HCT116 (cell line): Measurements from ENCODE around the gene FDXACB1. TPM values are rescaled to one million over a fixed set of nuclear protein-coding genes. Genes with fewer than 3 reads are reported as not detected.

Experiments
- ATAC-seq: fragments of 200-7000 bp; cut with Tn5 transposase; 2 replicates; pipeline ENCODE4 v1.9.1; 2020; ENCODE audit warnings: mild to moderate bottlenecking, moderate library complexity
- BruUV-seq: library from RNA; stranded (reverse); fragments of 400-500 nt; replicated peaks from 2 replicates; lab custom pipeline; 2021; lab: Mats Ljungman, UMichigan
- CTCF ChIA-PET: fragments of 300-600 bp; sonication (Branson Sonifier 250); formaldehyde crosslinking; loops from one replicate; lab custom pipeline; 2021; ENCODE audit warnings: antibody characterized with exemption; lab: Charles Lee
- POLR2A ChIA-PET: fragments of 300-600, 350-600 bp; sonication (Branson Sonifier 250); formaldehyde crosslinking; loops from one replicate; lab custom pipeline; 2021; ENCODE audit warnings: antibody characterized with exemption; lab: Charles Lee
- RAD21 ChIA-PET, 2 experiments: fragments of 300-600 bp; sonication (Branson Sonifier 250); formaldehyde crosslinking; loops; one replicate each; lab custom pipeline; 2023; ENCODE audit warnings: low total read pairs in 2 of 2; ENCODE audit not compliant: uncharacterized antibody in 2 of 2, unreplicated experiment in 2 of 2, low non-redundant PET in 1 of 2; lab: Charles Lee
- DNase-seq: peaks from one replicate; pipeline ENCODE4 v3.0.0-alpha.2; 2010; ENCODE audit warnings: low read depth, low spot score
- H2AFZ ChIP-seq: fragments of 200-600 bp; shearing (Covaris generic), sonication (generic); 2 replicates; pipeline ENCODE4 v1.6.1; 2017; ENCODE audit warnings: low read depth, mixed run types, mixed read lengths, antibody characterized with exemption, low read length; ENCODE audit not compliant: poor library complexity, severe bottlenecking
- H3K27ac ChIP-seq: 2 replicates; pipeline ENCODE4 v1.5.1; 2012; ENCODE audit warnings: low read depth, low read length
- H3K27me3 ChIP-seq: fragments of 200-600 bp; sonication (generic); 2 replicates; pipeline ENCODE4 v1.6.1; 2016; ENCODE audit warnings: mixed run types, low read length, mixed read lengths; ENCODE audit not compliant: insufficient read depth
- H3K36me3 ChIP-seq, 2 experiments: fragments of 200-500 bp in 1 of 2; fragments of 200-600 bp in 1 of 2; sonication (Bioruptor generic) in 1 of 2; sonication (generic) in 1 of 2; 2 replicates each; pipeline versions ENCODE4 v1.5.1 to v1.6.1; 2014 to 2016; ENCODE audit warnings: low read length in 2 of 2, inconsistent platforms in 1 of 2, mixed read lengths in 1 of 2, mixed run types in 1 of 2; ENCODE audit not compliant: insufficient read depth in 2 of 2, control insufficient read depth in 1 of 2
- H3K4me1 ChIP-seq, 2 experiments: fragments of 200-600 bp in 1 of 2; sonication (generic) in 1 of 2; 2 replicates each; pipeline versions ENCODE4 v1.5.1 to v1.6.1; 2012 to 2017; ENCODE audit warnings: low read length in 2 of 2, inconsistent platforms in 1 of 2, mild to moderate bottlenecking in 1 of 2, mixed read lengths in 1 of 2, mixed run types in 1 of 2, moderate library complexity in 1 of 2; ENCODE audit not compliant: insufficient read depth in 2 of 2, control insufficient read depth in 1 of 2
- H3K4me2 ChIP-seq: fragments of 200-600 bp; sonication (generic); 2 replicates; pipeline ENCODE4 v1.6.1; 2017; ENCODE audit warnings: mixed run types, low read length, mixed read lengths
- H3K4me3 ChIP-seq, 2 experiments: fragments of 200-600 bp in 1 of 2; sonication (generic) in 1 of 2; replicated peaks in 1 of 2; 2 replicates each; pipeline ENCODE4 v1.5.1; 2011 to 2016; ENCODE audit warnings: low read length in 2 of 2, control low read depth in 1 of 2, low read depth in 1 of 2, mild to moderate bottlenecking in 1 of 2, mixed read lengths in 1 of 2, mixed run types in 1 of 2
- H3K79me2 ChIP-seq: fragments of 200-600 bp; sonication (generic); 2 replicates; pipeline ENCODE4 v1.6.1; 2017; ENCODE audit warnings: mild to moderate bottlenecking, mixed run types, low read length, moderate library complexity, mixed read lengths; ENCODE audit not compliant: insufficient read depth
- H3K9ac ChIP-seq: fragments of 200-600 bp; sonication (generic); 2 replicates; pipeline ENCODE4 v1.6.1; 2016; ENCODE audit warnings: low read length, mixed read lengths
- H3K9me2 ChIP-seq: fragments of 200-600 bp; sonication (generic), shearing (Covaris generic); 2 replicates; pipeline ENCODE4 v1.6.1; 2017; ENCODE audit warnings: mixed run types, mild to moderate bottlenecking, moderate library complexity; ENCODE audit not compliant: insufficient read depth
- H3K9me3 ChIP-seq, 2 experiments: fragments of 200-500 bp in 1 of 2; fragments of 200-600 bp in 1 of 2; sonication (Bioruptor generic) in 1 of 2; sonication (generic) in 1 of 2; 2 replicates each; pipeline ENCODE4 v1.6.1; 2014 to 2017; ENCODE audit warnings: low read length in 2 of 2, mixed read lengths in 2 of 2, inconsistent platforms in 1 of 2, low read depth in 1 of 2, mild to moderate bottlenecking in 1 of 2, mixed run types in 1 of 2, moderate library complexity in 1 of 2; ENCODE audit not compliant: control insufficient read depth in 1 of 2, insufficient read depth in 1 of 2
- H4K20me1 ChIP-seq: fragments of 200-600 bp; sonication (generic), shearing (Covaris generic); 2 replicates; pipeline ENCODE4 v1.6.1; 2017; ENCODE audit warnings: mixed run types, mild to moderate bottlenecking, moderate library complexity; ENCODE audit not compliant: insufficient read depth
- CBX3 ChIP-seq: IDR thresholded peaks from 2 replicates; pipeline ENCODE4 v1.6.1; 2012; ENCODE audit warnings: low read depth
- EGR1 ChIP-seq: IDR thresholded peaks from 2 replicates; pipeline ENCODE4 v1.6.1; 2012; ENCODE audit warnings: low read depth
- JUND ChIP-seq: IDR thresholded peaks from 2 replicates; pipeline ENCODE4 v1.6.1; 2012
- POLR2AphosphoS5 ChIP-seq: IDR thresholded peaks from 2 replicates; pipeline ENCODE4 v1.6.1; 2011; ENCODE audit warnings: mild to moderate bottlenecking, low read depth, low read length, moderate library complexity
- SP1 ChIP-seq: IDR thresholded peaks from 2 replicates; pipeline ENCODE4 v1.6.1; 2012; ENCODE audit warnings: low read depth
- SRF ChIP-seq: IDR thresholded peaks from 2 replicates; pipeline ENCODE4 v1.6.1; 2012; ENCODE audit warnings: low read depth
- YY1 ChIP-seq: IDR thresholded peaks from 2 replicates; pipeline ENCODE4 v1.6.1; 2011; ENCODE audit warnings: low read length, low read depth, moderate library complexity, mild to moderate bottlenecking; ENCODE audit not compliant: insufficient replicate concordance; ENCODE audit errors: extremely low read depth
- ZFX ChIP-seq: fragments of 450-650 bp; IDR thresholded peaks from 2 replicates; pipeline ENCODE4 v1.6.1; 2017
- intact Hi-C: fragments of 100-400 bp; cut with micrococcal nuclease; formaldehyde crosslinking; loops from 2 replicates; pipeline ENCODE4 v1.10.0; 2022
- total RNA-seq: library from RNA; stranded (reverse); gene quantifications from one replicate; pipeline ENCODE4 v1.2.1, GENCODE V29; 2021; ENCODE audit not compliant: unreplicated experiment
- TF ChIP-seq, protein P1 (sequence below): IDR thresholded peaks from 2 replicates; pipeline ENCODE4 v1.6.1; 2012
- TF ChIP-seq, protein P2 (sequence below), 3 experiments: fragments of 200-600 bp in 1 of 3; sonication (generic) in 1 of 3; IDR thresholded peaks in 2 of 3; conservative IDR thresholded peaks in 1 of 3; 2 replicates each; pipeline ENCODE4 v1.5.1; 2012 to 2017; ENCODE audit warnings: low read depth in 2 of 3, low read length in 2 of 3, antibody characterized with exemption in 1 of 3, borderline replicate concordance in 1 of 3, control low read depth in 1 of 3, mild to moderate bottlenecking in 1 of 3, mixed read lengths in 1 of 3, mixed run types in 1 of 3, moderate library complexity in 1 of 3; ENCODE audit not compliant: insufficient read depth in 1 of 3
- TF ChIP-seq, protein P3 (sequence below): IDR thresholded peaks from 2 replicates; pipeline ENCODE4 v1.6.1; 2012; ENCODE audit warnings: low read depth
- TF ChIP-seq, protein P4 (sequence below): IDR thresholded peaks from 2 replicates; pipeline ENCODE4 v1.6.1; 2011; ENCODE audit warnings: mild to moderate bottlenecking, low read length, moderate library complexity; ENCODE audit not compliant: insufficient replicate concordance; ENCODE audit errors: extremely low read depth

Gene FDXACB1
- total RNA-seq, 1 experiment from 2014 or later, result 3.8 TPM

GRCh38 chr11:111908639-111909305 is 29.8 kb upstream of the FDXACB1 start:
- H3K36me3 ChIP-seq, result no peaks in the 10 kb centered on the region
- H3K9me3 ChIP-seq, result no peaks in the 10 kb centered on the region
- H3K4me2 ChIP-seq, result no peak overlapping the region
- no peaks in the 10 kb centered on the region for H3K9me2 ChIP-seq
- no peak overlapping the region for H3K9ac ChIP-seq
- BruUV-seq, result no TSS peak
- no peak for ATAC-seq
- no peaks in the 10 kb centered on the region; a peak in 1 of 4 replicates for H3K4me1 ChIP-seq
- H3K27me3 ChIP-seq, result 0 out of 2 replicates have a peak, but pooled peaks cover 4% of the 10 kb centered on the region
- no peak for DNase-seq
- intact Hi-C loops, result no loop called here
- H2AFZ ChIP-seq, result no peak overlapping the region
- no peaks in the 10 kb centered on the region for H3K79me2 ChIP-seq
- no peak overlapping the region for H3K27ac ChIP-seq
- no peak overlapping the region for H3K4me3 ChIP-seq
- RAD21 ChIA-PET, result no interaction called here
- no peaks in the 10 kb centered on the region for H4K20me1 ChIP-seq
- no peak for TF ChIP-seq ZFX
- POLR2A ChIA-PET, result no interaction called here
- CTCF ChIA-PET, result no interaction called here

DNA sequence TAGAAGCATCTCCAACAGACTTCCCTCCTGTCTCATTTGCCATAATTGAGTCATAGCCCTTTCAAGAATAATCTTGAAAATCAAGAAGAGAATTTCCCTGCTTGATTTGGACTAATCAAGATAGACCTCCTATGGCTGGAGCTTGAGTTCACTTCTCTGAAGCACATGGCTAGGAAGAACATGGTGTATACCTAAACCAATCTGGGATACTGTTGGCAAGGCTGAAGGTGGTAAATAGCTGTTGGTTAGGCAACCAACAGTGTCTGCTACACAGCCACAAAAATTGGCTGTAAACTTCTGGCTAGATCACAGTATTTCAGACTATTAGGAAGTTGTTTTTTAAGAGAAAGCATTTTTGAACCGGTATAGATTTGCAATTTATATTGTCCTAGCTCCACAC is 27.7 kb upstream of the FDXACB1 start:
- Histone ChIP-seq H2AFZ (no peak overlapping the region), H3K79me2 (no peaks in the 10 kb centered on the region), H4K20me1 (no peaks in the 10 kb centered on the region), H3K9me3 (no peaks in the 10 kb centered on the region), H3K27ac (no peak overlapping the region), H3K36me3 (no peaks in the 10 kb centered on the region), H3K4me3 (no peak overlapping the region), H3K9ac (no peak overlapping the region), H3K4me1 (no peaks in the 10 kb centered on the region), H3K27me3 (0 out of 2 replicates have a peak, but pooled peaks cover 4% of the 10 kb centered on the region), H3K9me2 (no peaks in the 10 kb centered on the region), H3K4me2 (no peak overlapping the region)
- POLR2A ChIA-PET, result no interaction called here
- BruUV-seq, result no TSS peak
- ATAC-seq (no peak), DNase-seq (no peak)
- CTCF ChIA-PET, result no interaction called here
- intact Hi-C loops, result no loop called here
- RAD21 ChIA-PET, result no interaction called here
- TF ChIP-seq POLR2AphosphoS5, result no peak
- TF ChIP-seq, protein P1, sequence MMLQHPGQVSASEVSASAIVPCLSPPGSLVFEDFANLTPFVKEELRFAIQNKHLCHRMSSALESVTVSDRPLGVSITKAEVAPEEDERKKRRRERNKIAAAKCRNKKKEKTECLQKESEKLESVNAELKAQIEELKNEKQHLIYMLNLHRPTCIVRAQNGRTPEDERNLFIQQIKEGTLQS, result no peak
- no peak for TF ChIP-seq JUND
- TF ChIP-seq CBX3, result no peak
- TF ChIP-seq, protein P2, sequence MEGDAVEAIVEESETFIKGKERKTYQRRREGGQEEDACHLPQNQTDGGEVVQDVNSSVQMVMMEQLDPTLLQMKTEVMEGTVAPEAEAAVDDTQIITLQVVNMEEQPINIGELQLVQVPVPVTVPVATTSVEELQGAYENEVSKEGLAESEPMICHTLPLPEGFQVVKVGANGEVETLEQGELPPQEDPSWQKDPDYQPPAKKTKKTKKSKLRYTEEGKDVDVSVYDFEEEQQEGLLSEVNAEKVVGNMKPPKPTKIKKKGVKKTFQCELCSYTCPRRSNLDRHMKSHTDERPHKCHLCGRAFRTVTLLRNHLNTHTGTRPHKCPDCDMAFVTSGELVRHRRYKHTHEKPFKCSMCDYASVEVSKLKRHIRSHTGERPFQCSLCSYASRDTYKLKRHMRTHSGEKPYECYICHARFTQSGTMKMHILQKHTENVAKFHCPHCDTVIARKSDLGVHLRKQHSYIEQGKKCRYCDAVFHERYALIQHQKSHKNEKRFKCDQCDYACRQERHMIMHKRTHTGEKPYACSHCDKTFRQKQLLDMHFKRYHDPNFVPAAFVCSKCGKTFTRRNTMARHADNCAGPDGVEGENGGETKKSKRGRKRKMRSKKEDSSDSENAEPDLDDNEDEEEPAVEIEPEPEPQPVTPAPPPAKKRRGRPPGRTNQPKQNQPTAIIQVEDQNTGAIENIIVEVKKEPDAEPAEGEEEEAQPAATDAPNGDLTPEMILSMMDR (IDR thresholded peaks at IDR 0.05 in 2 of 3, conservative IDR thresholded peaks at IDR 0.05 in 1 of 3; ENCODE audit: borderline replicate concordance in 1 of 3, insufficient read depth in 1 of 3, low read depth in 2 of 3, low read length in 2 of 3), result no peak
- no peak for TF ChIP-seq YY1
- no peak for TF ChIP-seq SRF
- TF ChIP-seq EGR1, result no peak
- no peak for TF ChIP-seq SP1
- TF ChIP-seq, protein P3, sequence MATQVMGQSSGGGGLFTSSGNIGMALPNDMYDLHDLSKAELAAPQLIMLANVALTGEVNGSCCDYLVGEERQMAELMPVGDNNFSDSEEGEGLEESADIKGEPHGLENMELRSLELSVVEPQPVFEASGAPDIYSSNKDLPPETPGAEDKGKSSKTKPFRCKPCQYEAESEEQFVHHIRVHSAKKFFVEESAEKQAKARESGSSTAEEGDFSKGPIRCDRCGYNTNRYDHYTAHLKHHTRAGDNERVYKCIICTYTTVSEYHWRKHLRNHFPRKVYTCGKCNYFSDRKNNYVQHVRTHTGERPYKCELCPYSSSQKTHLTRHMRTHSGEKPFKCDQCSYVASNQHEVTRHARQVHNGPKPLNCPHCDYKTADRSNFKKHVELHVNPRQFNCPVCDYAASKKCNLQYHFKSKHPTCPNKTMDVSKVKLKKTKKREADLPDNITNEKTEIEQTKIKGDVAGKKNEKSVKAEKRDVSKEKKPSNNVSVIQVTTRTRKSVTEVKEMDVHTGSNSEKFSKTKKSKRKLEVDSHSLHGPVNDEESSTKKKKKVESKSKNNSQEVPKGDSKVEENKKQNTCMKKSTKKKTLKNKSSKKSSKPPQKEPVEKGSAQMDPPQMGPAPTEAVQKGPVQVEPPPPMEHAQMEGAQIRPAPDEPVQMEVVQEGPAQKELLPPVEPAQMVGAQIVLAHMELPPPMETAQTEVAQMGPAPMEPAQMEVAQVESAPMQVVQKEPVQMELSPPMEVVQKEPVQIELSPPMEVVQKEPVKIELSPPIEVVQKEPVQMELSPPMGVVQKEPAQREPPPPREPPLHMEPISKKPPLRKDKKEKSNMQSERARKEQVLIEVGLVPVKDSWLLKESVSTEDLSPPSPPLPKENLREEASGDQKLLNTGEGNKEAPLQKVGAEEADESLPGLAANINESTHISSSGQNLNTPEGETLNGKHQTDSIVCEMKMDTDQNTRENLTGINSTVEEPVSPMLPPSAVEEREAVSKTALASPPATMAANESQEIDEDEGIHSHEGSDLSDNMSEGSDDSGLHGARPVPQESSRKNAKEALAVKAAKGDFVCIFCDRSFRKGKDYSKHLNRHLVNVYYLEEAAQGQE, result no peak
- TF ChIP-seq, protein P4, sequence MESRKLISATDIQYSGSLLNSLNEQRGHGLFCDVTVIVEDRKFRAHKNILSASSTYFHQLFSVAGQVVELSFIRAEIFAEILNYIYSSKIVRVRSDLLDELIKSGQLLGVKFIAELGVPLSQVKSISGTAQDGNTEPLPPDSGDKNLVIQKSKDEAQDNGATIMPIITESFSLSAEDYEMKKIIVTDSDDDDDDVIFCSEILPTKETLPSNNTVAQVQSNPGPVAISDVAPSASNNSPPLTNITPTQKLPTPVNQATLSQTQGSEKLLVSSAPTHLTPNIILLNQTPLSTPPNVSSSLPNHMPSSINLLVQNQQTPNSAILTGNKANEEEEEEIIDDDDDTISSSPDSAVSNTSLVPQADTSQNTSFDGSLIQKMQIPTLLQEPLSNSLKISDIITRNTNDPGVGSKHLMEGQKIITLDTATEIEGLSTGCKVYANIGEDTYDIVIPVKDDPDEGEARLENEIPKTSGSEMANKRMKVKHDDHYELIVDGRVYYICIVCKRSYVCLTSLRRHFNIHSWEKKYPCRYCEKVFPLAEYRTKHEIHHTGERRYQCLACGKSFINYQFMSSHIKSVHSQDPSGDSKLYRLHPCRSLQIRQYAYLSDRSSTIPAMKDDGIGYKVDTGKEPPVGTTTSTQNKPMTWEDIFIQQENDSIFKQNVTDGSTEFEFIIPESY, result no peak
- no peak for TF ChIP-seq ZFX
